Uterus (tissue), 2 donors: ENCODE data around the gene GOLGA3.

ENCODE experiments used
- POLR2A ChIP-seq, 2 donors: fragments of 450-650 bp; IDR thresholded peaks; one replicate each; pipeline ENCODE4 v1.6.1; 2016; ENCODE audit warnings: antibody characterized with exemption in 2 of 2, mild to moderate bottlenecking in 1 of 2, moderate library complexity in 1 of 2
- TF ChIP-seq, protein P1 (sequence below), 4 experiments: fragments of 200-600 bp in 2 of 4; fragments of 450-650 bp in 2 of 4; sonication (generic) in 2 of 4; IDR thresholded peaks; one replicate each; pipeline ENCODE4 v1.5.1; 2016 to 2019; ENCODE audit warnings: antibody characterized with exemption in 4 of 4, mild to moderate bottlenecking in 2 of 4, moderate library complexity in 1 of 4

DNA sequence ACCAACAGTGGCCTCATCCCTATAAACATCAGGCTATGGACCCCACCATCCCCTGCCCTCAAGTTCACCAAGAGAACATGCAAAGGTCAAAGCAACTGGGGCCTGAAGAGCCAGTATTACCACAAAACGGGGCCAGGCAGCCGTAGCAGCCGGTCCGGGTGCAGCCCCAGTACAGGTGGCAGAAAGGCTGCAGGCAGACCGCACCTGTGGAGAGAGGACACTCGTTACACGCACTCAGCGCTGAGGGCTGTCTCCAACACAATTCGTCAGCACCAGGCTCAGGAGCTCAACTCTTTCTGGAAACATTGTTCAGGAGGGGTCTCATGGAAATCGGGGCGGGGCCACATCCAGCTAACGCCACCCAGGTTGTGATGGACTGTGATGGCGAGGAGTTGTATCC lies 19.9 kb upstream of the GOLGA3 start:
- TF ChIP-seq, protein P1, sequence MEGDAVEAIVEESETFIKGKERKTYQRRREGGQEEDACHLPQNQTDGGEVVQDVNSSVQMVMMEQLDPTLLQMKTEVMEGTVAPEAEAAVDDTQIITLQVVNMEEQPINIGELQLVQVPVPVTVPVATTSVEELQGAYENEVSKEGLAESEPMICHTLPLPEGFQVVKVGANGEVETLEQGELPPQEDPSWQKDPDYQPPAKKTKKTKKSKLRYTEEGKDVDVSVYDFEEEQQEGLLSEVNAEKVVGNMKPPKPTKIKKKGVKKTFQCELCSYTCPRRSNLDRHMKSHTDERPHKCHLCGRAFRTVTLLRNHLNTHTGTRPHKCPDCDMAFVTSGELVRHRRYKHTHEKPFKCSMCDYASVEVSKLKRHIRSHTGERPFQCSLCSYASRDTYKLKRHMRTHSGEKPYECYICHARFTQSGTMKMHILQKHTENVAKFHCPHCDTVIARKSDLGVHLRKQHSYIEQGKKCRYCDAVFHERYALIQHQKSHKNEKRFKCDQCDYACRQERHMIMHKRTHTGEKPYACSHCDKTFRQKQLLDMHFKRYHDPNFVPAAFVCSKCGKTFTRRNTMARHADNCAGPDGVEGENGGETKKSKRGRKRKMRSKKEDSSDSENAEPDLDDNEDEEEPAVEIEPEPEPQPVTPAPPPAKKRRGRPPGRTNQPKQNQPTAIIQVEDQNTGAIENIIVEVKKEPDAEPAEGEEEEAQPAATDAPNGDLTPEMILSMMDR (IDR thresholded peaks at IDR 0.05) = no peak
- TF ChIP-seq POLR2A (IDR thresholded peaks at IDR 0.05) = no peak
